Upper lobe of right lung (tissue), 1 donor: Measurements from ENCODE around the gene IGLL5. TPM values are rescaled to one million over a fixed set of nuclear protein-coding genes. Genes with fewer than 3 reads are reported as not detected.

Experiments used
- ATAC-seq: fragments of 200-7000 bp; cut with Tn5 transposase; one replicate; pipeline ENCODE4 v1.9.1; 2020; ENCODE audit warnings: mild to moderate bottlenecking, moderate library complexity
- DNase-seq: peaks from one replicate; pipeline ENCODE4 v3.0.0-alpha.2; 2020
- H3K27ac ChIP-seq: fragments of 200-600 bp; one replicate; pipeline ENCODE4 v1.8.0; 2022
- H3K27me3 ChIP-seq: fragments of 200-600 bp; one replicate; pipeline ENCODE4 v1.8.0; 2022; ENCODE audit warnings: mild to moderate bottlenecking
- H3K36me3 ChIP-seq: fragments of 200-600 bp; one replicate; pipeline ENCODE4 v1.8.0; 2022
- H3K4me1 ChIP-seq: fragments of 200-600 bp; one replicate; pipeline ENCODE4 v1.8.0; 2022
- H3K4me3 ChIP-seq: fragments of 200-600 bp; one replicate; pipeline ENCODE4 v1.8.0; 2022; ENCODE audit warnings: mild to moderate bottlenecking
- H3K9me3 ChIP-seq: fragments of 200-600 bp; one replicate; pipeline ENCODE4 v1.8.0; 2022
- CTCF ChIP-seq: fragments of 200-600 bp; IDR thresholded peaks from one replicate; pipeline ENCODE4 v1.8.0; 2022; ENCODE audit warnings: antibody characterized with exemption
- intact Hi-C: fragments of 100-400 bp; cut with DNase I; formaldehyde crosslinking; loops from one replicate; pipeline ENCODE4 v1.11.0; 2022
- total RNA-seq: library from RNA; stranded (reverse); fragmentation: NEBNext Ultra II Directional; extraction: Animal tissue kit (Norgen Biotek cat#: 25700); gene quantifications from one replicate; pipeline ENCODE4 v1.2.1, GENCODE V29; 2021
- donor health status: DM: no; HTN: yes; CAD: no; lungs with severe emphysema.

Gene IGLL5
- total RNA-seq, 1 donor from 2014 or later, result 12.3 TPM

GRCh38 chr22:22939588-22940368 is 52.2 kb downstream of the IGLL5 start:
- no peak overlapping the region for H3K27ac ChIP-seq
- no peak overlapping the region for H3K4me3 ChIP-seq
- no peaks in the 10 kb centered on the region for H3K36me3 ChIP-seq
- H3K27me3 ChIP-seq, result peaks cover 8% of the 10 kb centered on the region
- intact Hi-C loops, result loop anchor here (5.0 kb wide), 1 partner anchor 47 kb away; no protein-coding TSS in a partner anchor
- TF ChIP-seq CTCF, result no peak
- no peaks in the 10 kb centered on the region for H3K9me3 ChIP-seq
- no peak for ATAC-seq
- DNase-seq, result peak; percentile 45
- peaks cover 4% of the 10 kb centered on the region for H3K4me1 ChIP-seq

GRCh38 chr22:22940961-22941605 is 53.5 kb downstream of the IGLL5 start:
- TF ChIP-seq CTCF, result no peak
- intact Hi-C loops, result loop anchor here (5.0 kb wide), 1 partner anchor 49 kb away; no protein-coding TSS in a partner anchor
- ATAC-seq (no peak), DNase-seq (peak; percentile 44)
- Histone ChIP-seq H3K4me3 (no peak overlapping the region), H3K9me3 (no peaks in the 10 kb centered on the region), H3K27ac (no peak overlapping the region), H3K4me1 (no peaks in the 10 kb centered on the region), H3K27me3 (peaks cover 13% of the 10 kb centered on the region), H3K36me3 (no peaks in the 10 kb centered on the region)

- Histone ChIP-seq H3K36me3 (no peaks in the 10 kb centered on the region), H3K4me1 (no peaks in the 10 kb centered on the region), H3K4me3 (no peak overlapping the region), H3K9me3 (no peaks in the 10 kb centered on the region), H3K27ac (no peak overlapping the region), H3K27me3 (peaks cover 13% of the 10 kb centered on the region)
- peak; percentile 46 for DNase-seq
- peak; percentile 3 for ATAC-seq
- intact Hi-C loops, result loop anchor here (5.0 kb wide), 1 partner anchor 50 kb away; no protein-coding TSS in a partner anchor
- no peak for TF ChIP-seq CTCF
Measured at GRCh38 chr22:22941831-22942510, 54.4 kb downstream of the IGLL5 start.

GRCh38 chr22:22942511-22943329 is 55.1 kb downstream of the IGLL5 start:
- Histone ChIP-seq H3K4me1 (no peaks in the 10 kb centered on the region), H3K27me3 (peaks cover 13% of the 10 kb centered on the region), H3K36me3 (no peaks in the 10 kb centered on the region), H3K27ac (no peak overlapping the region), H3K9me3 (no peaks in the 10 kb centered on the region), H3K4me3 (no peak overlapping the region)
- TF ChIP-seq CTCF, result peak; percentile 55
- ATAC-seq, result peak; percentile 75
- DNase-seq, result peak; percentile 67
- intact Hi-C loops, result loop anchor here (5.0 kb wide), 1 partner anchor 50 kb away; no protein-coding TSS in a partner anchor
